Globus pallidus (tissue), 1 donor: ENCODE data around the gene NPTX1.
"Not testable (repeated sequence)": the region's sequence is repeated elsewhere in the genome, so short reads cannot be mapped to it uniquely, and the experiment has no call there.

Experiments
- DNase-seq: peaks from one replicate; pipeline ENCODE4 v3.0.0-alpha.2; 2015; ENCODE audit warnings: low spot score

NPTX1 gene

GRCh38 chr17:80475910-80476876 is at the start of gene NPTX1:
NPTX1 (minus strand) TSS chr17:80476607; CDS start chr17:80476446, 161 bp downstream.
- no peak for DNase-seq

GRCh38 chr17:80523956-80524712 is 47.7 kb upstream of the NPTX1 start:
- DNase-seq: no peak

- no peak for DNase-seq
These were observed 46.8 kb upstream of the NPTX1 start for GRCh38 chr17:80523054-80523744.

- no peak for DNase-seq
These were observed 44.5 kb upstream of the NPTX1 start for GRCh38 chr17:80520810-80521455.

- no peak for DNase-seq
These were observed 42.8 kb upstream of the NPTX1 start for GRCh38 chr17:80519091-80519781.

- no peak for DNase-seq
These were observed 42.0 kb upstream of the NPTX1 start for GRCh38 chr17:80518392-80518791.

GRCh38 chr17:80517641-80518040 is 41.2 kb upstream of the NPTX1 start:
- DNase-seq: no peak

GRCh38 chr17:80516171-80516932 is 39.9 kb upstream of the NPTX1 start:
- DNase-seq: no peak

GRCh38 chr17:80513892-80514291 is 37.5 kb upstream of the NPTX1 start:
- no peak for DNase-seq

- DNase-seq: no peak
These were observed 36.8 kb upstream of the NPTX1 start for GRCh38 chr17:80513201-80513600.

- DNase-seq: no peak
These were observed 35.8 kb upstream of the NPTX1 start for GRCh38 chr17:80512233-80512632.

- no peak for DNase-seq
These were observed 35.1 kb upstream of the NPTX1 start for GRCh38 chr17:80511222-80512180.

- no peak for DNase-seq
These were observed 34.4 kb upstream of the NPTX1 start for GRCh38 chr17:80510772-80511171.

- no peak for DNase-seq
These were observed 33.7 kb upstream of the NPTX1 start for GRCh38 chr17:80510132-80510531.

- no peak for DNase-seq
These were observed 32.9 kb upstream of the NPTX1 start for GRCh38 chr17:80509311-80509710.

- DNase-seq: no peak
These were observed 31.6 kb upstream of the NPTX1 start for GRCh38 chr17:80507965-80508364.

GRCh38 chr17:80507177-80507576 is 30.8 kb upstream of the NPTX1 start:
- DNase-seq: not testable (repeated sequence)

GRCh38 chr17:80504686-80505413 is 28.4 kb upstream of the NPTX1 start:
- no peak for DNase-seq

GRCh38 chr17:80503921-80504320 is 27.5 kb upstream of the NPTX1 start:
- DNase-seq: no peak
